Progenitor cell of endocrine pancreas (in vitro differentiated cells): ENCODE results near the gene PAX2. TPM values are rescaled to one million over a fixed set of nuclear protein-coding genes. Genes with fewer than 3 reads are reported as not detected.

ENCODE experiments used
- DNase-seq: peaks from one replicate; pipeline ENCODE4 v3.0.0; 2021; ENCODE audit warnings: low spot score; ENCODE audit not compliant: unreplicated experiment
- H3K27ac Mint-ChIP-seq: 2 replicates; pipeline ENCODE4 v1.8.0; 2021; ENCODE audit warnings: mild to moderate bottlenecking, moderate library complexity, mixed read lengths
- H3K27me3 Mint-ChIP-seq: 2 replicates; pipeline ENCODE4 v1.8.0; 2021; ENCODE audit warnings: mixed read lengths
- H3K36me3 Mint-ChIP-seq: 2 replicates; pipeline ENCODE4 v1.8.0; 2022; ENCODE audit warnings: mixed read lengths; ENCODE audit not compliant: insufficient read depth
- H3K4me1 Mint-ChIP-seq: 2 replicates; pipeline ENCODE4 v1.8.0; 2021; ENCODE audit warnings: low read depth, mixed read lengths
- H3K4me3 Mint-ChIP-seq: 2 replicates; pipeline ENCODE4 v1.8.0; 2021; ENCODE audit warnings: low read depth, mild to moderate bottlenecking, moderate library complexity, mixed read lengths
- H3K9me3 Mint-ChIP-seq: 2 replicates; pipeline ENCODE4 v1.8.0; 2021; ENCODE audit warnings: low read depth, mixed read lengths
- CTCF ChIP-seq: fragments of 200-600 bp; sonication (generic); IDR thresholded peaks from one replicate; pipeline ENCODE4 v1.5.0; 2021; ENCODE audit warnings: antibody characterized with exemption, mild to moderate bottlenecking; ENCODE audit not compliant: unreplicated experiment
- total RNA-seq: library from RNA; stranded (reverse); gene quantifications from 2 replicates; pipeline ENCODE4 v1.2.1, GENCODE V29; 2021

Gene PAX2
- total RNA-seq, 1 donor from 2014 or later = not detected

DNA sequence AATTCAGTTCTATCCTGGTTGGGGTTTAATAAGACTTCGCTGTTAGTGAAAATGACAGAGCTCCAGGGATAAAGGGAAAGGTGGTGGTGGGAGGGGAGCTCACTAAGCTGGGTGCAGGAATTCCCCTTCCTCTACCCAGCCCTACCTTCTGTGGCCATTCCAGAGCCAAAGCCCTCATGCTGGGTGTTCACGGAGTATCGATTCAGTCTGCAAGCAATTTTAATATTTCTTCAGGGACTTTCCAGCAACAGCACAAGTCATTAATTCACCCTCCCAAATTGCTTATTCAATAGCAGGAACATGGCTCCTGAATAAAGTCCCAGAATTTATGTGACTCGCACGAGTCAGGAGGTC is 22.0 kb downstream of the PAX2 start:
- H3K4me1 Mint-ChIP-seq = no peaks in the 10 kb centered on the region
- H3K27ac Mint-ChIP-seq = no peak overlapping the region
- H3K36me3 Mint-ChIP-seq = no peaks in the 10 kb centered on the region
- peak; percentile 2 for TF ChIP-seq CTCF
- no peak for DNase-seq
- H3K4me3 Mint-ChIP-seq = no peak overlapping the region
- peaks cover 58% of the 10 kb centered on the region for H3K27me3 Mint-ChIP-seq
- H3K9me3 Mint-ChIP-seq = no peaks in the 10 kb centered on the region

DNA sequence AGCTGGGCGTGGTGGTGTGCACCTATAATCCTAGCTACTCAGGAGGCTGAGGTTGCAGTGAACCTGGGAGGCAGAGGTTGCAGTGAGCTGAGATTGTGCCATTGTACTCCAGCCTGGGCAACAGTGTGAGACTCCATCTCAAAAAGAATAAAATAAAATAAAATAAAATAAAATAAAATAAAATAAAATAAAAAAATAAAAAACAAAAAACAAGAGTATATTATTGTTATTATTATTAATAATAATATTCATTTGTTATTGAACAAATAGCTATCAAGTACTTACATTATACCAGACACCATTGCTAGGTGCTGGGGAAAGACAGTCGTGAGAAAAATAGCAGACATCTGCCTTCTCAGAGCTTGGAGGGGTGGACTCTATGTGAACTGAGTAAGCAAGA is 24.1 kb downstream of the PAX2 start:
- H3K9me3 Mint-ChIP-seq = no peaks in the 10 kb centered on the region
- peaks cover 43% of the 10 kb centered on the region for H3K27me3 Mint-ChIP-seq
- H3K36me3 Mint-ChIP-seq = no peaks in the 10 kb centered on the region
- H3K4me3 Mint-ChIP-seq = no peak overlapping the region
- DNase-seq = no peak
- no peak overlapping the region for H3K27ac Mint-ChIP-seq
- peaks cover 6% of the 10 kb centered on the region for H3K4me1 Mint-ChIP-seq
- no peak for TF ChIP-seq CTCF

DNA sequence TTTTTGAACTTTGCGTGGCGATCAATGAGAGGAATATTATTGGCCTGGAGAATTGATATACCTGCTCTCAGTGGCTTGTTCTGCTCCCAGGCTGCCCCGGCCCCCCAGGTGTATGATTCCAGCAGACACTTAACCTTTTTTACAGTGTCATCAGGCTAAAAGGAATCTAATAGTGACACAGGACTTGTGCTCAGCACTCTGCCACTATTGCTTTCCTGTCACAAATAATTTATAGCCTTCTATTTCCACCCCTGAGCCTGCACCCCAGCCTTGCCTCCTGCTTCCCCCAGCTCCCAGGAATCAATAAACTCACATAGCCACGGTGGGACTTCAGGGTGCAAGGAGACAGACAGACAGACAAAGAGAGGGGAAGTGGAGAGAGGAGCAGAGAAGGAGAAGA is 28.3 kb downstream of the PAX2 start:
- H3K27me3 Mint-ChIP-seq = peaks cover 39% of the 10 kb centered on the region
- no peak overlapping the region for H3K4me3 Mint-ChIP-seq
- H3K27ac Mint-ChIP-seq = no peak overlapping the region
- H3K4me1 Mint-ChIP-seq = peaks cover 19% of the 10 kb centered on the region
- DNase-seq = no peak
- no peak for TF ChIP-seq CTCF
- H3K36me3 Mint-ChIP-seq = no peaks in the 10 kb centered on the region
- no peaks in the 10 kb centered on the region for H3K9me3 Mint-ChIP-seq

- peaks cover 19% of the 10 kb centered on the region for H3K4me1 Mint-ChIP-seq
These were observed 28.8 kb downstream of the PAX2 start for GRCh38 chr10:100774223-100774622.

DNA sequence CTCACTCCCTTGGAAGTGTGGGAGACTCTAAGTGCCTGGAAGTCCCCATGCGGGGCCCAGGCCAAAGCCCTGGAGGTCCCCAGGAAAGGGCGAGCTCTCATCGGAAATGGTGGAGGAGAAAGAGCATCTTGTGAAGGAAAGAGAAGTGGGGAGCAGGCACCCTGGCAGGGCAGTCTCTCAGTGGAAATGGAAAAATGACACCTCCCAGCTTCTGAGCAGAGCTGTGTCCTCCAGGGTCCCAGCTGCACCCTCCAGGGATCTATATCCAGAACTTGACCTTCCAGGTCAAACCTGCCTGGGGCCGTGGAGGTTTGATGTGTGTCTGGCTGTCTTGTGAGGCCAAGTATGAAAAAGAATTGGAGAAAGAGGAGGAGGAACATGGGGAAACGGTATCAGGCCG is 29.5 kb downstream of the PAX2 start:
- peaks cover 3% of the 10 kb centered on the region for H3K9me3 Mint-ChIP-seq
- H3K27me3 Mint-ChIP-seq = peaks cover 48% of the 10 kb centered on the region
- H3K4me1 Mint-ChIP-seq = peaks cover 19% of the 10 kb centered on the region
- H3K36me3 Mint-ChIP-seq = no peaks in the 10 kb centered on the region
- no peak overlapping the region for H3K27ac Mint-ChIP-seq
- H3K4me3 Mint-ChIP-seq = no peak overlapping the region
- no peak for DNase-seq
- TF ChIP-seq CTCF = no peak

More at GRCh38 chr10:100774223-100774622, 28.8 kb downstream of the PAX2 start:
- Mint-ChIP-seq H3K27me3 (peaks cover 44% of the 10 kb centered on the region), H3K27ac (no peak overlapping the region), H3K36me3 (no peaks in the 10 kb centered on the region), H3K4me3 (no peak overlapping the region), H3K9me3 (no peaks in the 10 kb centered on the region)
- no peak for DNase-seq
- no peak for TF ChIP-seq CTCF

GRCh38 chr10:100775386-100775785 is 30.0 kb downstream of the PAX2 start:
- no peak overlapping the region for H3K27ac Mint-ChIP-seq
- TF ChIP-seq CTCF = no peak
- peaks cover 4% of the 10 kb centered on the region for H3K9me3 Mint-ChIP-seq
- H3K4me3 Mint-ChIP-seq = no peak overlapping the region
- peaks cover 19% of the 10 kb centered on the region for H3K4me1 Mint-ChIP-seq
- no peaks in the 10 kb centered on the region for H3K36me3 Mint-ChIP-seq
- DNase-seq = no peak
- peaks cover 51% of the 10 kb centered on the region for H3K27me3 Mint-ChIP-seq
